Stimulated activated CD4-positive, alpha-beta T cell treated with anti-CD3 and anti-CD28 coated beads, TNF-alpha, amount 100 ng/mL, for 24 hours (primary cell): ENCODE data around the gene NEU4.
"Not testable (repeated sequence)": the region's sequence is repeated elsewhere in the genome, so short reads cannot be mapped to it uniquely, and the experiment has no call there.

Experiments
- DNase-seq, 3 experiments: peaks; one replicate each; pipeline ENCODE4 v3.0.0-alpha.2; 2020; ENCODE audit warnings: low read depth in 3 of 3

Gene NEU4

DNA sequence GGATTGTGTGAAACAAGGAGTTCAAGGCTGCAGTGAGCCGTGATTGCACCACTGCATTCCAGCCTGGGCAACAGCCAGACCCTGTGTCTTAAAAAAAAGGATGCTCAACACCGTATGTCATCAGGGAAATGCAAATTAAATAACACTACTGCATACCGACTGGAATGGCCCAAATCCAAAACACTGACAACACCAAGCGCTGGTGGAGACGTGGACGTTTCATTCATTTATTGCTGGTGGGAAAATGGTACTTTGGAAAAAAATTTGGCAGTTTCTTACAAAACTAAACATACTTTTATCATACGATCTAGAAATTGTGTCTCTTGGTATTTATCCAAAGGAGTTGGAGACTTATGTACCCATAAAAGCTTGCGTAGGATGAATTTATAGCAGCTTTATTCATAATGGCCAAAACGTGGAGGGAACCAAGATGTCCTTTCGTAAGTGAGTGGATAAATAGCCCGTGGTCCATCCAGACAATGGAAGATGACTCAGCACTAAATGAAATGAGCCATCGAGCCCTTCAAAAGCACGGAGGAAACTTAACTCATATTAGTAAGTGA, 24.2 kb downstream of the NEU4 start:
- DNase-seq, result no peak

DNA sequence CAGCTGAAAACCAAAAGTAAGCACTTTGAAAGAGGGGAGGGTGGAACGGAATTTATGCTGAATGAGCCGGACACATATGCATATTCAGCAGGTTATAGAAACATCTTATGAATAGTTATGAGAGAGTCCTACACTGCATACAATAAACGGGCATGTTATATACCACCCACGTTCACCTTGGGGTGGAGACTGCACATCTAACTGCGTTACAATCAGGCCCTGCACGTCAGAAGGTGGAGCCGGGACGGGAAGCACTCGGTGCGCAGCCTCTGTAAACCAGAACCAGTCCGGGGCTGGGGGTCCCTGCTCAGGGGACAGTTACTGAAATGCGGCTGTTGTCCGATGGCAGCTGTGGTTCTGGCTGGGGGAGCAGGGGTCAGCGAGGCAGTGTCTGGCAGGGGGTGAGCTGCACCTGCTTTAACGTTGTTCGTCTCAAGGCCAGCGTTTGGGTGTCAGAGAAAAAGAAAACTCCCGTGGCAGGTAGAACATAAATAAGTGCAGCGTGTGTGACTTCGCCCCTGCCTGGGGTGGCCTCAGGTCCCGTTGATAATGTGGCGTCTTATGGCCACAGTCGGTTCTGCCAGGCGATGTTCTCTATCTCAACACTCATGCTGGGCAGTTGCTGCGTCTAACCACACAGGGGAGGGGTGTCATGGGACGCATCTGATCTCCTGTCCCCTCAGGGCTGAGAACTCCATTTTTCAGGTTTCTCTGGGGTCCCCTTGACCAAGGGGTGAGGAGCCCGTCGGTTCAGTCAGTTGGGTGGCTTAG, 24.9 kb downstream of the NEU4 start:
- not testable (repeated sequence) for DNase-seq

- DNase-seq, result no peak
These were observed 25.7 kb downstream of the NEU4 start for GRCh38 chr2:241834527-241835210.

- no peak for DNase-seq
These were observed 26.6 kb downstream of the NEU4 start for GRCh38 chr2:241835611-241836010.

- DNase-seq, result no peak
These were observed 27.3 kb downstream of the NEU4 start for GRCh38 chr2:241836292-241836691.

- no peak for DNase-seq
These were observed 28.4 kb downstream of the NEU4 start for GRCh38 chr2:241837197-241837965.

DNA sequence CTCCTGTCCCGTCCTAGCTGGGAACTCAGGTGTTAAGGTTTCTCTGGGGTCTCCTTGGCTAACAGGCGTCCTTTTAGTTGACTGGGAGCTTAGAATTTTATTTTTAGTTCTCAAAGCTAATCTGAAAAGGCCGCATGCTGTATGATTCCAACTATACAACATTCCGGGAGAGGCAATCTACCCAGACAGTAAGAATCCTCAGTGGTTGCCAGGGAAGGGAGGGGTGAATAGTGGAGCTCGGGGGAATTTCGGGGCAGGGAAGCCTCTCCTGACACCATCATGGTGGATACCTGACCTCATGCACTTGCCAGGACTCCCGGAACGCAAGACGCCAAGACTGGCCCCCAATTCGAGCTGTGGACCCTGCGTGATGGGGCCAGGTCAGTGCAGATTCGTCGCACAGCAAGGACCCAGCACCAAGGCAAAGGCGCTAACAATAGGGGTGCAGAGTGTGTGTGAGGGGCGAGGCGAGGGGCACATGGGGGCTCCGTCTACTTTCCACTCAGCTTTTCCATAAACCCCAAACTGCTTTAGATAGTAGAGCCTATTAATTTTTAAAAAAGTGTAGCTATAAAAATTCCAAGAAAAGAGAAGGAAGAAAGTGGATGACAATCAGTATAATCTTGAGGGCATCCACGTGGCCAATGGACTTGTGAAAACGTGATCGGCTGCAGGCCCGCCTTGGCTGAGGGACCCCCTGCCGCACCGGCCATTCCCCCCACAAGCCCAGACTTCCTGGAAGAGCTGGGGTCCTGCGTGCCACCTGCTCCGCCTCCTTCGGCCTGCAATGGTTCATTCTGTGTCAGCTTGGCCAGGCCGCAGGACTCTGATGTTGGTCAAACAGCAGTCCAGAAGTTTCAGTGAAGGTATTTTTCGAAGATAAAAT, 32.4 kb downstream of the NEU4 start:
- DNase-seq, result no peak

GRCh38 chr2:241842067-241842415, 33.0 kb downstream of the NEU4 start:
- no peak for DNase-seq

GRCh38 chr2:241842620-241843211, 33.7 kb downstream of the NEU4 start:
- DNase-seq, result peak in 1 of 3 experiments; percentile 50

DNA sequence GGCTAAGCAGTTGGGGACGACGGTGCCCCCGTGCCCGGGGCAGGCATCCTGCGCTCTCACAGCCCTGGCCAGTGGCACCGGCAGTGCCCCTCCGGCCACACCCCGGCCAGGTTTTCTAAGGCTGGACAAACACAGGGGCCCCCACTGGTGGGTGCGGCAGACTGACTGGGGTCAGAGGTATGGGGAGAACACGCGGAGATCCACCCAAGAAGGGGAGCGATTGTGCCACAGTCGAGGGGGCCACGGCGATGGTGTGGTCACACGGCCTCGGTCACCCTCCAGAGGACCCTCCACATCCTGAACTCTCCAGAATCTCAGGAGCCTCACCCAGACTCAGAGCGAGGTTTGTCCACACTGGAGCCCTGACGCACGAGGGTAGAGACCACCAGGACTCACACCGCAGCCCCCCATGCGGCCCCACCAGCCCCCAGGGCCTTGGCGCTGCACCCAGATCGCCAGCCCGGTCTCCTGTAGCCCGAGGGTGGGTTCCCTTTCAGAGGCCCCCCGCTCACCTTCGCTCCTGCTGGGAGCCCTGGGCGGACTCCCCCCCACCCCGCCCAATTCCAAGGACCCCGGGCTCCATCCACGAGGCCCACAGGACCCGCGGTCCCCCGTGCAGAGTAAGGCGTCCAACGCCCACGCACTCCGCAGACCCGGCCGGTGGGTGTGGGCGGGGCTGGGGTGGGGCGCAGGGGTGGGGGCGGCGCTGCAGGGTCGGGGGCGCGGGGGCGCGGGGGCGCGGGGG, 34.5 kb downstream of the NEU4 start:
- DNase-seq, result no peak

- DNase-seq, result peak; percentile 66 to 92 (median 74)
These were observed 35.2 kb downstream of the NEU4 start for GRCh38 chr2:241844066-241844728.

DNA sequence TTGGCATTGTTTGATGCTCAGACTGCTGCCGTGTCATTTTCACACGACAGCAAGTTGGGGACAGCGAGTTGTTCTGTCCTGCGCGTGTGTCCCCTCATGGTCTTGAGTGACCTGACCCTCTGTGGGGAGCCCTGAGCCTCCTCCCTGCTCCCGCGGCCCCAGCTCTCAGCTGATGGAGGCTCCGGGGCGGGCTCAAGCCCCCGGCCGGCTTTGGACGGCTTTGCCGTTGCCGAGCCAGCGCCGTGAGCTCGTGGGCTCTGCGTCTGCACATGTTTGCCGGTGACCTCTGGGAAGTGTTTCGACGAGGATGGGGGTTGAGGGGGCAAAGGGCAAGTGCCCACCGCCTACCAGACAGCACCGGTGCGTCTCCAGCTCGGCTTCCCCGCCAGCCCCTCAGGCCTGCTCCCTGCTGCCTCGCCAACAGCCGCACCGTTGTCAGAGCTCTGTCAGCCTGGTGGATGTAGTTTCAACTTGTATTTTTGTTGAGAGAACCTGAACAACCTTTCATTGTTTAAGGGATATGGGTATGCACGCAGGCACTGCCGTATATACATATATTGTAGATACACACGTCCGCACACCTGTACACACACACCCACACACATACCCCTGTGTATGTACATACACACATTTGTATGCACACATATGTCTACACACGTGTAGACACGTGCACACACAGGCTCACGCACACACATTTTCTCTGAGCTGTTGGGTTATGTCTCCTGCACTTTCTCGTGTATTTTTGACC, 36.0 kb downstream of the NEU4 start:
- no peak for DNase-seq

GRCh38 chr2:241846406-241846805, 37.4 kb downstream of the NEU4 start:
- no peak for DNase-seq

- DNase-seq, result no peak
These were observed 40.0 kb downstream of the NEU4 start for GRCh38 chr2:241848761-241849615.

DNA sequence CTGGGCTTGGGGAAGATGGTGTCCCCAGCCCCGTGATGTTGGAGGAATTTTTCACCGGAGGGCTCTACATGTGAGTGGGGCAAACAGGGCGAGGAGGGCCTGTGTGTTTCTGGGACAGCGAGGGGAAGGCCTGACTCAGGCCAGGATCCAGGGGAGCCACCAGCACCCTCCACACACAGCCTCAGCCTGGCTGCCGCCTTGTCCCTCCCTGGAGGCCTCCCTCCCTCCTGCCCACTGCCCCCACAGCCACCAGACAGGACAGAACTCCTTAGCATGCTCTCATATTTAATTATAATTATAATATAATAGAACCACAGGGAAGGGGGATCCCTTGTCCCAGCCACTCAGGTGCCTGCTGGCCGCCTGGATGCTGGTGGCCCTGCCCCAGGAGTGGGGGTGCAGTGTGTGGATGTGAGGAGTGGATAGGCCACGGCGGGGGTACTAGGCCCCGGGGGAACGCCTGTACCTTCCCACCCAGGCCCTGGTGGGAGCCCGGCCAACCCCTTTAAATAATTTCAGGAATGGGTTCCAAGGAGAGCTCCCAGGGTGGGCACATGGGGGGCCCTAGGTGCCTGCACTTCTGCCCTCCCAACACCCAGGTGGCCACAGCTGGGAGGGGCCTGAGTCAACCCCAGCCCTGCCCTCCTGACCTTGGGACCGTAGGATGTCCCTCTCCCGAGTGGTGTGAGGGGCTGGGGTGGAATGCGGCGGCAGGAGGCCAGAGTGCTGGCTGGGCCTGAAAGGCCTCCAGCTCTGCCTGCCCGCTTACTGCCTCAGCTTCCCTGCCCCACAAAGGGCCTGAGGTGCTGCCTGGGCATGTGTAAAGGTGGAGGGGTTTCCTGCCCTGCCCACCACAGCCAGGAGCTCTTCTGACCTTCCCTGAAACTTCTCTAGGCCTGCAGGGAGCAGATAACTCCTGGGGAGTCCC, 40.9 kb downstream of the NEU4 start:
- DNase-seq, result no peak

- no peak for DNase-seq
These were observed 41.7 kb downstream of the NEU4 start for GRCh38 chr2:241850544-241851324.
